NT2/D1 (cell line): ENCODE data around the gene TNFRSF1A.

Source experiments
- SUZ12 ChIP-seq: IDR thresholded peaks from 2 replicates; pipeline ENCODE4 v1.6.1; 2011; ENCODE audit not compliant: insufficient read length, insufficient read depth; ENCODE audit errors: extremely low read depth
- YY1 ChIP-seq: IDR thresholded peaks from 2 replicates; pipeline ENCODE4 v1.6.1; 2011; ENCODE audit not compliant: insufficient read length, insufficient read depth
- ZNF274 ChIP-seq: IDR thresholded peaks from 2 replicates; pipeline ENCODE4 v1.6.1; 2011; ENCODE audit warnings: mild to moderate bottlenecking, low read depth, low read length

DNA sequence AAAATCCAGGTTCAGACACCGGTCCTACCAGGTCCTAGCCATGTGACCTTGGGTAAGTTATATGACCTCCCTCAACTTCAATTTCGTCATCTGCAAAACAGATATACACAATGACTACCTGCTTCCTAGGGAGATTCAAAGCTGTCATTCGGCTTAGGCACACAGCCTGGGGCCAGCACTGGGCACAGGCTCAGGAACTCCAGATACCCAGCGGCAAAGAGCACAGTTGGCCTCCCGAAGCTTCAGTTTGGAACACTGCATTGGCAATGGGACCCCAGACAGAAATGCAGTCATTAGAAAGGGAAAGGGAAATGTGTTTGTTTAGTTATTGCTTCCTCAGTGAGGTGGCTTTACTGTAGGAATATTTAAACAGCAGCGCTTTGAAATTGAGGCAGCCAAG, 20.0 kb downstream of the TNFRSF1A start:
- no peak for TF ChIP-seq ZNF274
- TF ChIP-seq YY1: no peak
- TF ChIP-seq SUZ12: no peak
